GM18511 (cell line): ENCODE data around the gene GIMAP1.

Experiments
- ATAC-seq: cut with Tn5 transposase; IDR thresholded peaks from one replicate; pipeline ENCODE4 v1.9.1; 2021; ENCODE audit warnings: mild to moderate bottlenecking, moderate library complexity; ENCODE audit not compliant: unreplicated experiment

Gene GIMAP1

DNA sequence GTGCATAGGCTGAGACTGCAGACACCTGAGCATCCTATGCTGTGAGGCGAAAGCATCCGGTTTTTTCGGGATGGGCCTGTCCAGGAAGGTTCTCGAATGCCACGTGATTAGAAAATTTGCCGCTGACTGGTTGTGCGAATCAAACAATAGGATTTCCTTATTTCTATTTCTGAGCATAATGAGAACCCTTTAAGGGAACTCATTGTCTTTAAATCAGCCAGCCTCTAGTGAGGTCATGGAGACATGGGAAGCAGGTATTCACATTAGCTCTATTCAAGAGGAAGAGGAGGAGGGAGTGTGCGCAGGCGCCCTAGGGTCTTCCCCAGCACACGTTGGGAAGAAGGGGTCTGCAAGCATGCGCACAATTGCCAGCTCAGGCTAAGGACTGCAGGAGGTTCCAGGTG is 5.6 kb downstream of the GIMAP1 start:
- no peak for ATAC-seq

GRCh38 chr7:150722431-150722931 is 6.1 kb downstream of the GIMAP1 start:
- ATAC-seq, result no peak

DNA sequence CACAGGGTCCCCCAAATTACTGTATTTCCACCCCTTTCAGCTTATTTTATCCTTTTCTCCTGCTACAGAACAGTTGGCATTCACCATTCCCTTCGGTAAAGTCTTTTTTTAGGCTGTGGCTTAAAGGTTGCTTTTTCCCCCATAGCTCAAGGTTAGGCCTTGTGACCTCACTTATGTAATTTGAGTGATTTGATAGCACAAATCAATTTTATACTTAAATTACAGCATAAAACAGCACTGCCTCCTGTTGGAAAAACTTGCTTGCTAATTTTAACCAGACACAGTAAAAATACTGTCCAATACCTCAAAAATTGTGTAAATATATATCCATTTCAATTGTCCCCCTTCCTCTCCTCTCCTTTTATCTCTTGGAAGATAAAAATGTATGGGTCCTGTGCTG is 7.1 kb downstream of the GIMAP1 start:
- no peak for ATAC-seq

DNA sequence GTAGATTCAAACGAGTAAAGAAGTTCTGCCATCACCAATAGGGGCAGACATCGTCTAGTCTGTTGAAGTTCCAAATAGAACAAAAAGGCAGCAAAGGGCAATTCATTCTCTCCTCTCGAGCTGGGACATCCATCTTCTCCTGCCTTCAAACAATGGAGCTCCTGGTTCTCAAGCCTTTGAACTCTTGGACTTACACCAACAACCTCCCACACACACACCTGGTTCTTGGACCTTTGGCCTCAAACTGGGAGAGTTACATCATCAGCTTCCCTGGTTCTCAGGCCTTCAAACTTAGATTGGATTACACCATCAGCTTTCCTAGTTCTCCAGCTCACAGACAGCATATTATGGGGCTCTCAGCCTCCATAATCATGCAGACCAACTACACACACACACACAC is 11.0 kb downstream of the GIMAP1 start:
- no peak for ATAC-seq

GRCh38 chr7:150728011-150728410 is 11.6 kb downstream of the GIMAP1 start:
- ATAC-seq, result no peak

DNA sequence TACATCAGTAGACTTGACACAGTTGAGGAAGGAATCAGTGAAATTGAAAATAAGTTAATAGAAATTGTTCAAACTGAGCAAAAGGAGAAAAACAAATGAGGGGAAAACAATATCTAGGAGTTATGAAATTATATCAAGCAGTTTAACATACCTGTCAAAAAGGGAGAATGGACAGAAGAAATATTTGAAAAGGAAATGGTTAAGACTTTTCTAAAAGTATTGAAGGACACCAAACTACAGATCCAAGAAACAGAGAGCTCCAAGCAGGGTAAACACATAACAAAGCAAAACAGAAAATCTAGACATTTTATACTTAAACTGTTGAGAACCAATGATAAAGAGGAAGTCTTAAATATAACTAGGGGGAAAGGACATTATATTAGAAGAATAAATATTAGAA is 12.2 kb downstream of the GIMAP1 start:
- ATAC-seq, result no peak

GRCh38 chr7:150731916-150732315 is 15.5 kb downstream of the GIMAP1 start:
- ATAC-seq, result no peak

DNA sequence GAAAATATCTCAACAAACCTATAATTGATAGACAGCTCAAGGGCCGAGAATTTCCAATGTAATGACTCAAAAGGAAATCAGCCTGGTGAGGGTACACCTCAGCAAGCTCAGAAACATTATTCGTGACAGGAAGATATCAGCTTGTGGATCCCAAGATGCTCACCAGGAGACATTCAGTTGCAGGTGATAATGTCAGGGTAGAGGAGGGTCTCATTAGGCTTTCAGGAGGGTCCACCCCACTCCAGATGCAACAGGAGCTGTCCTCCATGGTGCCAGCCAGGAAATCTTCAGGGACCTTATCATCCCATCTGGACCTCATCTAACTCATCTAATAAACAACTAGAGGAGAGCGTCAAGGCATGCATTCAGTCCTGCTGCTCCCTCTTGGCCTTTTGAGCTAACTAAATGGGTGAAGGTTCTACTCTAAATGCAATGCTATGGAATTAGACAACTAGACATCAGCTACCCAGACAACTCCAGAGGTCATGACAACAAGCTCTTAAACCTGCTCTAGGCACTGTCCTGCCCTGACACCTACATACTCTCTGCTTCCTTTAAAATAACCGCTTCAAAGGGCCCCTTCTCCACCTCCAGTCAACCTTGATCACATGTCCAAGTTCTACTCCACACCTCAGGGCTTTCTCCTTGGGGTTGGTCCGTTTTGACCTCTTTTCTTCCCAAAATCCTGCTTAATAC is 16.5 kb downstream of the GIMAP1 start:
- no peak for ATAC-seq

- no peak for ATAC-seq
Observed at GRCh38 chr7:150733482-150734095, 17.2 kb downstream of the GIMAP1 start.

GRCh38 chr7:150734254-150734653 is 17.8 kb downstream of the GIMAP1 start:
- ATAC-seq, result no peak

GRCh38 chr7:150735596-150736358 is 19.4 kb downstream of the GIMAP1 start:
- no peak for ATAC-seq

GRCh38 chr7:150736864-150737263 is 20.5 kb downstream of the GIMAP1 start:
- ATAC-seq, result peak; percentile 22

GRCh38 chr7:150737265-150738055 is 21.0 kb downstream of the GIMAP1 start, which contains the start of gene GIMAP5:
TSS of gene GIMAP5 (plus strand) at chr7:150737418. CDS start at chr7:150740885, 3,467 bp downstream.
- ATAC-seq, result peak; percentile 74

DNA sequence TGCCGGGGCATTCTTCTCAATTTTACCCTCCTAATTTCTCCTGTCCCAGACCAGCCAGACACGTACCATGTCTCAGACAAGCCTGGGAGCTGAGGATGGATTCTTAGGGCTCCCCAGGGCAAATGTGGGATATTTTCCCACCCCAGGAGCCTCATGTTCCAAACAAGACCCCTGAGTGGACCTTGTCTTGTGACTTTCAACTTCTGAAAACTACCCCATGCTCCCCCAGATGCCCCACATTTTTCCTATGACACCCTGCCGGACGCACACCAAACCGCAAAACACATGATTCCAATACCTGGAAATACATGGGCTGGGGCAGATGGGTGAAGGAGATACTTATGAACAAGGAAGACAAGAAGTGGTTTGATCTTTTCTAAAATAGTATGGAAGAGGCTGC is 21.7 kb downstream of the GIMAP1 start:
- no peak for ATAC-seq

- ATAC-seq, result no peak
Observed at GRCh38 chr7:150738591-150739001, 22.2 kb downstream of the GIMAP1 start.

DNA sequence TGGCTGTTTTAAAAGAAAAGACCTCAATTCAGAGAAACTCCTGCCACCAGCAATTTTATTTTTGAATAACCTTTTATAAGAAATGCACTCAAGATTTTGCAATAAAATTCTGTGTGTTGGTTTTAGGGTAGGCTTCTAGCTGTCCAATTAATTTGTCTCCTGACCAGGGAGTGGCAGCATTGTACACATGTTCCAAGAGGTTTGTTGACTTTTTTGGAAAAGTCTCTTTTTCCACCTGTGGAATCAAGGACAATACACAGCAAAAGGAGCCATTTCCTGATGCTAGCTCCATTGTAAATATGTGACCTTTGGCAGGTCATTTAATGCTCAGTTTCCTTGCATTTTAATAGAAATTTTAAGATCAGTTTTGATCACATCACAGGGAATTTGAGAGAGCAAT is 22.6 kb downstream of the GIMAP1 start:
- no peak for ATAC-seq

GRCh38 chr7:150740053-150740452 is 23.6 kb downstream of the GIMAP1 start:
- ATAC-seq, result no peak

DNA sequence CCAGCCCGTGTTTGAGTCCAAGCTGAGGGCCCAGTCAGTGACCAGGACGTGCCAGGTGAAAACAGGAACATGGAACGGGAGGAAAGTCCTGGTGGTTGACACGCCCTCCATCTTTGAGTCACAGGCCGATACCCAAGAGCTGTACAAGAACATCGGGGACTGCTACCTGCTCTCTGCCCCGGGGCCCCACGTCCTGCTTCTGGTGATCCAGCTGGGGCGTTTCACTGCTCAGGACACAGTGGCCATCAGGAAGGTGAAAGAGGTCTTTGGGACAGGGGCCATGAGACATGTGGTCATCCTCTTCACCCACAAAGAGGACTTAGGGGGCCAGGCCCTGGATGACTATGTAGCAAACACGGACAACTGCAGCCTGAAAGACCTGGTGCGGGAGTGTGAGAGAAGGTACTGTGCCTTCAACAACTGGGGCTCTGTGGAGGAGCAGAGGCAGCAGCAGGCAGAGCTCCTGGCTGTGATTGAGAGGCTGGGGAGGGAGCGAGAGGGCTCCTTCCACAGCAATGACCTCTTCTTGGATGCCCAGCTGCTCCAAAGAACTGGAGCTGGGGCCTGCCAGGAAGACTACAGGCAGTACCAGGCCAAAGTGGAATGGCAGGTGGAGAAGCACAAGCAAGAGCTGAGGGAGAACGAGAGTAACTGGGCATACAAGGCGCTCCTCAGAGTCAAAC is 26.0 kb downstream of the GIMAP1 start:
- ATAC-seq, result no peak

DNA sequence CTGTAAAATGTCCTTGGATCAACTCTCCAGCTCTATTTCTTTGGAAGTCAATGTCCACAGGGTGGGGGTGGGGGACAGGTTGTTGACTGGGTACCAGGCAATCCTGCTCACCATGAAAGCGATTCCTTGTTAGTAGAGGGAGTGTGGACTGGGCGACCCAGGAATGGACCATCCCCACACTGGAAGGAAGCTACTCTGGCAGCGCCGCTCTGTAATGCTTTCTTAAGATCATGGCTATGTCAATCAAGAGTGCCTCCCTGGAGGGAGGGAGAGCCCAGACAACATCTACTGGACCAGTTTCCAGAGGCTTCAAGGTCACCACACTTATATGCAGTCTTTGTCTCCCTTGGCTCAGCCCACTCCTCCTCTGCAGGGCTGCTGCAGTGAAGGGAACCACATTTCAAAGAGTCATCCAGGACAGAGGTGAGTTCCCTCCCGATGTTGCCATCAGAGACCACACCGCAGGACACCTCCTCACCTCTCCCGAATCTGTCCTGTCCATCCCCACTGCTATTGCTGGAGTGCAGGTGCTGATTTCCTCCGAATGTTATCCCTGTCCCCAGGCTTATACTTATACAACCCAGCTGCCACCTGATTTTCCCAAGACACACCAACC is 27.7 kb downstream of the GIMAP1 start:
- no peak for ATAC-seq

- ATAC-seq, result no peak
Observed at GRCh38 chr7:150745086-150745485, 28.7 kb downstream of the GIMAP1 start.
